ENCODE data around the gene WDFY4.

WDFY4 gene

GRCh38 chr10:48797830-48798229 is 113.2 kb downstream of the WDFY4 start:
- peak in 3 of 4 experiments; percentile 27 to 63 (median 59) for DNase-seq

GRCh38 chr10:48798481-48799254 is 114.0 kb downstream of the WDFY4 start:
- DNase-seq: peak; percentile 38 to 73 (median 65)

GRCh38 chr10:48799341-48800006 is 114.8 kb downstream of the WDFY4 start:
- DNase-seq: peak; percentile 66 to 86 (median 78)

GRCh38 chr10:48800007-48800675 is 115.5 kb downstream of the WDFY4 start:
- DNase-seq: peak; percentile 74 to 92 (median 84)

- DNase-seq: peak; percentile 28 to 68 (median 47)
Measured at GRCh38 chr10:48801001-48801421, 116.3 kb downstream of the WDFY4 start.

- no peak for DNase-seq
Measured at GRCh38 chr10:48802611-48803071, 118.0 kb downstream of the WDFY4 start.

GRCh38 chr10:48803801-48804584 is 119.3 kb downstream of the WDFY4 start:
- peak; percentile 25 to 63 (median 52) for DNase-seq

- DNase-seq: peak; percentile 33 to 68 (median 60)
Measured at GRCh38 chr10:48804740-48805182, 120.1 kb downstream of the WDFY4 start.

GRCh38 chr10:48805411-48805810 is 120.7 kb downstream of the WDFY4 start:
- no peak for DNase-seq

GRCh38 chr10:48805848-48806247 is 121.2 kb downstream of the WDFY4 start:
- peak in 2 of 4 experiments; percentile 21 to 29 for DNase-seq

- no peak for DNase-seq
Measured at GRCh38 chr10:48806342-48806741, 121.7 kb downstream of the WDFY4 start.

GRCh38 chr10:48807791-48808470 is 123.3 kb downstream of the WDFY4 start:
- DNase-seq: no peak

- DNase-seq: no peak
Measured at GRCh38 chr10:48809261-48809660, 124.6 kb downstream of the WDFY4 start.

GRCh38 chr10:48811461-48811860 is 126.8 kb downstream of the WDFY4 start:
- no peak for DNase-seq

GRCh38 chr10:48811917-48812316 is 127.2 kb downstream of the WDFY4 start:
- DNase-seq: no peak

GRCh38 chr10:48813291-48813690 is 128.6 kb downstream of the WDFY4 start:
- no peak for DNase-seq

GRCh38 chr10:48813825-48814224 is 129.2 kb downstream of the WDFY4 start:
- DNase-seq: no peak

- no peak for DNase-seq
Measured at GRCh38 chr10:48814933-48815332, 130.3 kb downstream of the WDFY4 start.

- no peak for DNase-seq
Measured at GRCh38 chr10:48817141-48817540, 132.5 kb downstream of the WDFY4 start.

- DNase-seq: no peak
Measured at GRCh38 chr10:48818081-48818480, 133.4 kb downstream of the WDFY4 start.

- DNase-seq: no peak
Measured at GRCh38 chr10:48818861-48819520, 134.3 kb downstream of the WDFY4 start.

Data from suppressor macrophage (primary cell).